GM19025 (cell line): Measurements from ENCODE around the gene KPNA2.
"Not testable (repeated sequence)": the region's sequence is repeated elsewhere in the genome, so short reads cannot be mapped to it uniquely, and the experiment has no call there.

Experiments
- ATAC-seq: cut with Tn5 transposase; IDR thresholded peaks from one replicate; pipeline ENCODE4 v1.9.1; 2021; ENCODE audit warnings: mild to moderate bottlenecking, low read depth, moderate library complexity; ENCODE audit not compliant: unreplicated experiment

Gene KPNA2

DNA sequence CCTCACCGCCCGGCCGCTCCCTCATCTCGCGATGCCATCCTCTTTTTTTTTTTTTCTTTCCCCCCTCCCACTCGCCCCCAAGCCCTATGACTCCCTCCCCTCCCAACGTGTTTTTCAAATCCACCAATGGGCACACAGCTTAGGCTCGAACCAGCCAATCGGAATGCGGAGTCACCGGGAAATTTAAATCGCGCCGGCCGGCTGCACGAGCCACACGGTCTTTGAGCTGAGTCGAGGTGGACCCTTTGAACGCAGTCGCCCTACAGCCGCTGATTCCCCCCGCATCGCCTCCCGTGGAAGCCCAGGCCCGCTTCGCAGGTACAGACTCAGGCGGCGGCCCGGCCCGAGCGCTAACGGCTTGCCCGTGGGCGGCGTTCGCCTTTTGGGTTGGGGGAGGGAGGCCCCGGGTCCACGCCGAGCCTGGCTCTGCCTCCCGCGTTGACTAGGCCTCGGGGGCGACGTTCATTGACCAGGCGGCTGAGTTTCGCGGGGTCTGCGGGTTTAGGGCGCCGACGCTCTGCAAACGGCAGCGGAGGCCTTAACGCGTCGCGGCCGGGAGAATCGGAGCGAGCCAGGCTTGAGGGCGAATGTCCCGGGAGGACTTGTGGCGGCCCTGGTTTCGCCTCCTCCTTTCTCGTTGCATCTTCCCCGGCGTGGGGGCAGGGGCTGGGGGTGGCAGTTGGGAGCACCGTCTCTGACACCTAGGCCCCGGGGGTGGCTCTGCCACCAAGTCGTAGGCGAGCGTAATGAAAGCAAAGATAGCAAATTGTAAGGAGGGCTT, at the start of gene KPNA2:
Gene KPNA2, plus strand, starts transcription at position 213 of the 781 bp plus-strand sequence. CDS start 1,398 bp downstream, outside the sequence.
- peak; percentile 88 for ATAC-seq

DNA sequence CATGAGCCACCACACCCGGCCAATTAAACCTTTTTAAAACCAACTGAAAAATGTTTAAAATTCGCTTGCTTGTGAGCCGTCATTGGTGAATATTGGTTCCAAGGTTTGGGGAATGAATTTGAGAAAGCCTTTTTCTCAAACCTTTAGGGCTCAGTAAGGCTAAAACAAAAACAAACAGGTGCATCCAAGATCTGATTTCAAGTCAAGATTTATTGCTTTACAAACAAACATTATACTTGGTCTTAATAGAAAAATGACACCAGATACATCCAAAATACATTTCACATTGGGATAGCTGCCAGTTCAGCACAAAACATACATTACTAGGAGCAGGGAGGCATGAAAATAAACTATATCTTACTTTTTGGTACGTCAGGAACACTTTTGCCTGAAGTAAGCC, 44.6 kb upstream of the KPNA2 start:
- no peak for ATAC-seq

DNA sequence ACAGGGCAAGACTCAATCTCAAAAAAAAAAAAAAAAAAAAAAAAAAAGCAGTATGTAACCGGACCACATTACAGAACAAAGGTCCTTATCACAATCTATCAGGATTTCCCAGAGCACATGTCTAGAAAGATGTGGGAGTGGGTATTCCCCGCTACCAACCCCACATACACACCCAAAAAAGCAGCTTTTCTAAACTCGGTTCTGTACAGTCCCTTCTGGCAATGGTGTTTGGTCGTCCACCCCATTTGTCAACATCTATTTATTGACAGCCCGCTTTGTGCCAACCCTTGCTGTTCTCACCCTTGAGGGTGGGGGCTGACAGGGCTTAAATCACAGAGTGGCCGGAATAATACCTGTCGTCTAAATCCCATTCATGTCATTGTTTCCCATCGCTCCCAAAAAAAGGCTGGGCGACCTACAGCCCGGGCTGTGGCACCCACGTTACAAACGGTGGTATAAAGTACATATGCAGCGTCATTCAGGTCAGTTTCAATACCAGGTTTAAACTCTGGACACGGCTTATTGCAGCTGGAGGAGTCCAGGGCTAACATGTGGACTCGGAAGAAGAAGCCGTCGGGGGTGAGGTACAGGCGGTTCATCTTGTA, 42.9 kb upstream of the KPNA2 start:
- ATAC-seq, result no peak

DNA sequence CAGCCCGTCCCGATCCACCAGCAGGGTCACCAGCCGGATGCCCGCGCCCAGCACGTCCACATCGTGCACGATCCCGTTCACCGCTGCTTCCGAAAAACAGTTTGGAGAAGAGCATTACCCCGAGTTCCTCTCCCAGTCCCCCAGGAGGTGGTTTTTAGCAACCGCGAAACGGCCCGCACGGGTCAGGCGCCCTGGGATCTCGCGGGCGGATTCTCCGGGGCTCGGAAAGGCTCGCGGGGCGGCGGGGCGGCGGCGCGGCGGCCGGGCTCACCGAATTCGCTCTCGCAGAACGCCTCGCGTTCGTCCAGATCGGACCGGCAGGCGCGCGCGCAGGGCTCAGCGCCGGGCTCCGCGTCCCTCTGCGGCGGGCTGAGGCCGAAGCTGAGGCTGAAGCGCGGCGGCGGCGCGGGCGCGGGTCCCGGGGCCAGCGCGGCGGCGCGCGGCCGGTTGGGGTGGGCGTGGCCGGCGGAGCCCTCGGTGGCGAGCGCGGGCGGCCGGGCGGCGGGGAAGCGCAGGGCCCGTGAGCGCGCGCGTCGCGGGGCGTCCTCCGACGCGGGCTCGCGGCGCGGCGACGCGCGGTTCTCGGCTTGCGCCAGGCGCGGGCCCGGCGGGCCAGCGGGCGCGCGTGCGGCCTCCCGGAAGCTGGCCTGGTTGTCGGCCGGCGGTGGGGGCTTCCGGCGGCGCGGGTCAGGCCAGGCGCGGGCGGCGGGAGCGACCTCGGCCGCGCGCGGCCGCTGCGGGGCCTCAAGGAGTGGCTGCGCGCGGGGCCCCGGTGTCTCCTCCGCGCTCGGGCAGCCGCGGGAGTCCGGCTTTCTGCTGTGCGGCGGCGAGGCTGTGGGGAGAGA, 42.2 kb upstream of the KPNA2 start:
- peak; percentile 70 for ATAC-seq

DNA sequence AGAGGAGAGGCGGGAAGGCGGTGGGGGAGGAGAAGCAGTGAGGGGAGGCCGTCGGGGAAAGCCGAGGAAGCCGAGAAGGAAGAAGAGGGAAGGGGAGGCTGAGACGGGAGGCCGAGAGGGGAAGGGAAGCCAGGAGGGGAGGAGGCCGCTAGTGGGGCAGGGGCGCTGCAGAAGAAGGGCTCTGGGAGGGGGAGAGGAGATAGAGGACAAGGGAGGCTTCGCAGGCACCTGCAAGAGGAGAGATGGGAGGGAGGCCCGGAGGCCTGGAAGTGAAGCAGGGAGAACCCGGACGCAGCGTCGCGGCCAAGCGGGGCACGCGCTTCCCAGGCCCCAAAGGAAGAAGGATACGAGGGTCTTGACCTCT, 41.6 kb upstream of the KPNA2 start:
- no peak for ATAC-seq

DNA sequence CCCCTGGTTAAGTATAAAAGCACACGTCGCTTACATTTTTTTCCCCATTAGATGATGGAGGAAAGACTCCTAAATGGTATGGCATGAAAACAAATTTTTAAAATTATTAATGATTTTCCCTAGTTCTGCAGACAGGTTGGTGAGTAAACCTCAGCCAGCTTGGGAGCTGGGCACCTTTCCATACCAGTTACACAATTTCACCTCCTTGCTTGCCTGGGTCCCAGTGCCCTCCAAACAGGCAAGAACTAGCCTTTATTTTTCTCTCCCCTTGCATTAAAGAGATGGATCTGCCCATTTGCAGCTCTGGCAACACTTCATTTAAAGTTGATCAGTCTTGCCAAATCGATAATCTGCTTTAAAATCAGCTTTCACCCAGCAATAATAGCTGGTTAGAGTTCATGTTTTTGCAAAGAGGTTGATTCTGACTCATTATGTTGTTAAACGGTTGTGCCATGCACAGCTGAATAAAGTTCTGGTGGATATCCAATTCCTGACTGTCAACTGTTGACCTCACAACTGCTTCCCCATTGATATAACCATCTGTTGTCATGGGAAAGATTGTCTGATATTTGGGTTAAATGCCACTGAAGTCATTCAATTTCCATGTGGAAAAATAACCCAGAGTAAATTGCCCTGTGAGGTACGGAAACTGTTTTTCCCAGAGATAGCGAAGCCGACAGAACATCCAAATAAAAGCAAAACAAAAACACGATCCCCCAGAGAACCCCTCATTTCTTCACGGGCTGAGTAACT, 40.5 kb upstream of the KPNA2 start:
- ATAC-seq, result no peak

DNA sequence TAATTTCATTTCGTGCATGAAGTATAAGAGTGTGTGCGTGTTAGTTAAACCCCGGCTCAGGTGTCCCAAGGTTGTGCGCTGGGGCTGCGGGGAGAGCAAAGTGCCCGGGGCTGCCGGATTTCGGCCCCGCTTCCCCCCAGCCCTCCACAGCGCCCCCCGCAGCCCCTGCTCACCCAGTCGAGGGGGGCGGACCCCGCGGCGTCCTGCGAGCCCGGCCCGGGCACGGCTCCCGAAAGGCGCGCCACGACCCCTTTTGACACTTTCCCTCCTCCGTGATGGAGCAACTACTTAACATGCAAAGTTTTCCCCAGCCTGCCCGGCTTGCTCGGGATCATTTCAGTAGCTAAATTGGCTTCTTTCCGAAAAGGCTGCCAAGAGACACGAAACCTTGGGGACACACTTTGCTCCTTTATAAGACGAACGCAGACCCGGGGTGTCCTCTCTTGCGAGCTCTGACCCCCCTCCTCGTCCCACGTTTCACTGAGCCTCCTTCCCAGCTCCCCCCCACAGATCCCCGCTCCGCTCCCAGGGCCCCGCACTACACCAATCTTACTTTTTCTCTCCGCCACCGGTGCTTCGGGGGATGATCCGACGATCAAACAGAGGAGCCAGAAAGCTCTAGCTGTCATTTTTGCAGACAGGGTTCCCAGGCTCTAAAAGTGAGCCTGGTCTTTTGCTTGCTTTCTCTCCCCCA, 39.8 kb upstream of the KPNA2 start:
- ATAC-seq, result no peak

DNA sequence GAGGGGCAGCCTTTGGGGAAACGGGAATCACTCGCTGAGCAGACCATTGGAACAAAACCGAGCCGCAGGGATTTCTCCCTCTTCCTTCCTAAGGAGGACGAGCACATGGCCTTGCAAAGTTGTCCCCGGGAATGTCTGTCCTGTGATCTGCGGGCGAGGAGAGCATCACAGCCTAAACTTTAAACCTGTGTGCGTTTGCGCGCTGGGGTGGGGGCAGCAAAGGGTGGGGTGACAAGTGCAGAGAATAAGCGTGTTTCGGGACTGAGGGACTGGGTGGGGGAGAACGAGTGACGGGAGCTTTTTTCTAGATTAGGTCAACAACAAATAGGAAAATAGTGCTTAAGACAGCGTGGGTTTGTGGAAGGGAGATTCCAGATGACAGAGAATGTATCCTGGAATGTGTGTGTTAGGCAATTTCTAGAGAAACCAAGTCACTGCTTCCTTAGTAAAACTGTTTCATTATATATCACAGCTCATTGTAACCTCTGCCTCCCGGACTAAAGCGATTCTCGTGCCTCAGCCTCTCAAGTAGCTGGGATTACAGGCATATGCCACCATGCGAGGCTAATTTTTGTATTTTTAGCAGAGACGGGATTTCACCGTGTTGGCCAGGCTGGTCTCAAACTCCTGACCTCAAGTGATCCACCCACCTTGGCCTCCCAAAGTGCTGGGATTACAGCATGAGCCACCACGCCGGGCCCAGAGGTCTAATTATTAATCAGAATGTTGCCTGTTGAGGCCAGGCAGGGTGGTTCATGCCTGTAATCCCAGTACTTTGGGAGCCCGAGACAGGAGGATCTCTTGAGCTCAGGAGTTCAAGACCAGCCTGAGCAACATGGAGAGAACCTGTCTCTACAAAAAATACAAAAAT, 39.0 kb upstream of the KPNA2 start, which contains the start of gene C17orf58:
Gene C17orf58, minus strand, starts transcription at position 169 of the 871 bp plus-strand sequence. CDS start 271 bp downstream, outside the sequence.
- not testable (repeated sequence) for ATAC-seq

DNA sequence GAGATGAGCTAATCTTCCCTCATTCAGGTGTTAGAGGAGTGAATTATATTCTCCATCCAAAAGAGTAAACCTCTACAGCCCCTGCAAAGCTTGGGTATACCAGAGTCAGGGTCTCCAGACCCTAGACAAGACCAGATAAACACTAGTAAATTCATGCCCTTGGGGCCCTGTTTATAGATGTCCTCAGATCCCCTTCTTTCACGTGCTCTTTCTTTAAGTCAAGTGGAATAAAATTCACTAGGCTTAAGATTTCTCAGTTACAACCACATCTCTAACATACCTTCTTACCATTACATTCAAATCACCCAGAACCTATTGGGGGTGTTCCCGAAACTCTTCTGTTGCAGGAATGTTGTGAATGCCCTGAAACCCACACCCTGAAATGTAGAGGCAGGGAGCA, 37.1 kb upstream of the KPNA2 start:
- no peak for ATAC-seq

DNA sequence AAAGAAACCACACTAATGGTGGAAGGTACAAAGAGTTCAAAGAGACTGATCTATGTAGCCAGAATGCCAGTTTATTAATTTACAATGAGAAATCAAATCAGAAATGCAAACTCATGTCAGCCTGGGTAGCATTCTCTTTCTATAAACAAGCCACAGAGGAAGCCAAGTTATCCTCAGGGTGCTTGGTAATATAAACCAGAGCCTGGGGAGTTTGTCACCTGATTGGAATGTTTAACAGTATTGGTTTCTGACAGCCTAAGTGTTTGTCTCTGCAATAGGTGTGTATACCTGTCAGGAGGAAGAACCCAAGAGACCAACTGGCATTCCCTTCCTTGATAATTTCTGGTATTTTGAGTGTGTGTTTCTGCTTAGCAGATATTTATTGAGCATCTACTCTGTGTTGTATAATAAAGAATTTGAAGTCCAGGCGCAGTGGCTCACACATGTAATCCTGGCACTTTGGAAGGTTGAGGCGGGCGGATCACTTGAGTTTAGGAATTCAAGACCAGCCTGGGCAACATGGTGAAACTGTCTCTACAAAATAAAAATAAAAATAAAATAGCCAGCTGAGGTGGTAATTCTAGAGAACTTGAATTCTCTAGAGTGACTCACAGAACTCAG, 36.1 kb upstream of the KPNA2 start:
- ATAC-seq, result no peak

DNA sequence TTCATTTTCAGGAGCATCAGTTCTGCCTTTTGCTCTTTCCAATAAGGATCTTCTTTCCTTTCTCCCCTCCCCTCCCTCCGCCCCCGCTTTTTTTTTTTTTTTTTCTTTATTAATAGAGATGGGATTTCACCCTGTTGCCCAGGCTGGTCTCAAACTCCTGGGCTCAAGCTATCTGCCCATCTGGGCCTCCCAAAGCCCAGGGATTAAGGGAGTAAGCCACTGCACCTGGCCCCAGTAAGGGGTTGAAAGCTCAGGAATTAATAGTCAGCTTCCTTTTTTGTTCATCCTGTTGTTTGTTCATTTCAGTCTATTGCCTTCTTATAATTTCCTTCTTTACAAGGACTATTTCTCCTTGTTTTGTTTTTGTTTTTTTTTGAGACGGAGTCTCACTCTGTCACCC, 31.3 kb upstream of the KPNA2 start:
- no peak for ATAC-seq

DNA sequence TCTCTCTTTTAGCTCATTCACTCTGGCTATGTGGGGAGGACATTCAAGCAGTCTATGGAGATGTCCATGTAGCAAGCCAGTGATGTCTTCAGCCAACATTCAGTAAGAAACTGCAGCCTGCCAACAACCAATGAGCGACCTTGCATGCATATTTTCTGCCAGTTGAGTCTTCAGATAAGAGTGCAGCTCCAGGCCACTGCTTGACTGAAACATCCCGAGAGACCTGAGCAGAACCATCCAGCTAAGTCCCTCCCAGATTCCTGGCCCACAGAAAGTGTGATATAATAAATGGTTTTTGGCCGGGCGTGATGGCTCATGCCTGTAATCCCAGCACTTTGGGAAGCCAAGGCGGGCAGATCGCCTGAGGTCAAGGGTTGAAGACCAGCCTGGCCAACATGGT, 28.7 kb upstream of the KPNA2 start:
- no peak for ATAC-seq

DNA sequence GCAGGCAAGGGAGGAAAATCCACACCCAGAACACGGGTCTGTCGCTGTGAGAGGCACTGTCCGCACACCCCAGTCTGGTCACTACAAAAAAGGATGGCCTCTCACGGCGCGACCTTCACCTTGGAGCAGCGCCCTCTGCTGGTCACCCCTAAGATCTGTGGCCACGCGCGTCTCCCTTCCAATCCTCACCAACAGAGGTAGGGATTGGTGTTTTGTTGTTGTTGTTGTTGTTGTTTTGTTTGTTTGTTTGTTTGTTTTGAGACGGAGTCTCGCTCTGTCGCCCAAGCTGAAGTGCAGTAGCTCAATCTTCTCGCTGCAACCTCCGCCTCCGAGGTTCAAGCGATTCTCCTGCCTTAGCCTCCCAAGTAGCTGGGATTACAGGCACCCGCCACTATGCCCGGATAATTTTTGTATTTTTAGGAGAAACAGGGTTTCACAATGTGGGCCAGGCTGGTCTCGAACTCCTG, 24.3 kb upstream of the KPNA2 start:
- no peak for ATAC-seq

DNA sequence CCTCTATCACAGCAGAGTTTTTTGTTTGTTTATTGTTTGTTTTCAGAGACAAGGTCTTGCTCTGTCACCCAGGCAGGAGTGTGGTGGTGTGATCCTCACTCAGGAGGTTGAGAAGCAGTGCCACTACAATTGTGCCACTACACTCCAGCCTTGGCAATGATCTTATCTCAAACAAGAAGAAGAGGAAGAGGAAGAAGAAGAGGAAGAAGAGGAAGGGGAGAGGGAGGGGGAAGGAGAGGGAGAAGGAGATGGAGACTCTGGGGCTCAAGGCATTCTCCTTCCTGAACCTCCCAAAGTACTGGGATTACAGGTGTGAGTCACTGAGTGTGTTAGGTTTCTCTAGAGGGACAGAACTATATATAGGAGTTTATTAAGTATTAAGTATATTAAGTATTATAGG, 22.1 kb upstream of the KPNA2 start:
- ATAC-seq, result no peak

DNA sequence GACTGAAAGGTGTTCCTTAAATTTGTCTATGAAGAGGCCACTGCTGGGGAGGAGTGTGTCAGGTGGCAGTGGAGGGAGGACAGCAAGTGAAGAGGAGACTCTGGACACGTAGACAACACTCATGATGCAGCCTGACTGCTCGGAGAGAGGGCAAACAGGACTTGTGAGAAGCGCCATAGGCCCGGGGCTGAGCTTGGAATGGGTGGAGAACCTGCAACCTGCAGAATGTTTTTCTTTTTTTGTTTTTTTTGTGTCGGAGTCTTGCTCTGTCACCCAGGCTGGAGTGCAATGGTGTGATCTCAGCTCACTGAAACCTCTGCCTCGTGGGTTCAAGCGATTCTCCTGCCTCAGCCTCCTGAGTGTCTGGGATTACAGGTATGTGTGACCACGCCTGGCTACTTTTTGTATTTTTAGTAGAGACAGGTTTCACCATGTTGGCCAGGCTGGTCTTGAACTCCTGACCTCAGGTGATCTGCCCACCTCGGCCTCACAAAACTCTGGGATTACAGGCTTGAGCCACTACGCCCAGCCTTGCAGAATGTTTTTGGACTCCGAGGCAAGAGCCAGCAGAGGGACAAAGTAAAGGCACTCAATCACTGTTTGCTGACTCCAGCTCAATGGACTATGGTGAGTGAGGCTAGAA, 20.3 kb upstream of the KPNA2 start:
- no peak for ATAC-seq

DNA sequence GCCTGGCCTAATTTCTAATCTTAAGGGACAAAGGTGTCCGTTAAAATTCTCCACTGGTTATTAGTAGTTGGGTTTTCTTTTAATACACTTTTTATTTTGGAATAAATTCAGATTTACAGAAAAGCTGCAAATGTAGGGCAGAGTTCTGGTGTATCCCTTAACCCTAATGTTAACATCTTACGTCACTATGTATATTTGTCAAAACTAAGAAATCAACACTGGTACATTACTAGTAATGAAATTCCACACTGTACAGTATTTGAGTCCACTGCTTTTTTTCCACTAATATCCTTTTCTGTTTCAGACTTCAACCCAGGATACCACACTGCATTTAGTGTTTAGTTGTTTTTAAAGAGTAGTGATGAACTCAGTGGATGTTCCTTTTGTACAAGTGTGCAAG, 18.7 kb upstream of the KPNA2 start:
- ATAC-seq, result no peak

DNA sequence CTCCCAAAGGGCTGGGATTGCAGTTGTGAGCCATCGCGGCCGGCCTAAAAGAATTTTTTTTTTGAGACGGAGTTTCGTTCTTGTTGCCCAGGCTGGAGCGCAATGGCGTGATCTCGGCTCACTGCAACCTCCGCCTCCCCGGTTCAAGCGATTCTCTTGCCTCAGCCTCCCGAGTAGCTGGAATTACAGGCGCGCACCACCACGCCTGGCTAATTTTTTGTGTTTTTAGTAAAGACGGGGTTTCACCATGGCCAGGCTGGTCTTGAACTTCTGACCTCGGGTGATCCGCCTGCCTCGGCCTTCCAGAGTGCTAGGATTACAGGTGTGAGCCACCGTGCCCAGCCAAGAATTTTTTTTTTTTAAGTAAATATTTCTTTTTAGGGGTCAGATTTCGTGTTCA, 17.0 kb upstream of the KPNA2 start:
- ATAC-seq, result not testable (repeated sequence)

DNA sequence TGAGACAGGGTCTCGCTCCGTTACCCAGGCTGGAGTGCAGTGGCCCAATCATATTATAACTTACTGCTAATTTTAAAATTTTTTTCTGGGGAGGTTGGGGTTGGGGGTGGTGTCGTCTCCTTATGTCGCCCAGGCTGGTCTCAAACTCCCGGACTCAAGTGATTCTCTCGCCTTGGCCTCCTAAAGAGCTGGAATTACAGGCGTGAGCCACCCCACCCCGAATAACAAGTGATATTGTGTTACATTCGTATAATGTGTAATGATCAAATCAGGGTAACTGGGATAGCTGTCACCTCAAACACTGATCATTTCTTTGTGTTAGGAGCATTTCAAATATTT, 16.2 kb upstream of the KPNA2 start:
- no peak for ATAC-seq
